ENCODE results near the gene ICAM1. TPM values are rescaled to one million over a fixed set of nuclear protein-coding genes. Genes with fewer than 3 reads are reported as not detected.

Gene ICAM1
- total RNA-seq, 1 experiment from 2014 or later, result 2.3 TPM

DNA sequence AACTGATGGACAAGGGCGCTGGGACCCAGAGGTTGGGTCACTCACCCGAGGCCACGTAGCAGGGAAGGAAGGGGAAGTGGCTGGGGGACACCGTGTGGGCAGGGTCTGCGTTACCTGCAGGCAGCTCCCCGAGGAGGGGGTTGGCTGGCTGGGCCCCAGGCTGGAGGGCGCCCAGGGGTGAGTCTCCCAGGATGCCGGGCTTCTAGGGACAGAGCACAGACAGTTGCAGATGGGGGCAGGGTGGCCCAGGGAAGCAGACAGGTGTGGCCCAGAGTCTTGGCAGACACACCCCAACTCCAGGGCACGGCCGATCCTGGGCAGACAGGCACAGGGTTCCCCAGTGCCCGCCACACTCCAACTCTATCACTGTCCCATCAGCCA, 50.5 kb downstream of the ICAM1 start:
- Histone ChIP-seq H3K4me1 (ENCODE audit: insufficient read depth, low read length) (no peaks in the 10 kb centered on the region), H3T11ph (ENCODE audit: low read length) (no peak overlapping the region), H3K23ac (ENCODE audit: insufficient read length, low read depth, low read length) (no peak overlapping the region), H3K27me3 (ENCODE audit: insufficient read depth, low read length) (no peaks in the 10 kb centered on the region), H4K5ac (ENCODE audit: insufficient read length, low read depth, low read length) (no peak overlapping the region), H3K79me1 (ENCODE audit: insufficient read depth, low read depth, low read length, poor library complexity, severe bottlenecking) (no peaks in the 10 kb centered on the region), H3K23me2 (ENCODE audit: insufficient read length, low read depth, low read length, poor library complexity, severe bottlenecking) (no peaks in the 10 kb centered on the region), H3K18ac (ENCODE audit: insufficient read length, low read depth, low read length) (no peak overlapping the region), H2BK12ac (ENCODE audit: insufficient read length, low read depth, low read length) (no peak overlapping the region), H3K9me3 (ENCODE audit: control insufficient read depth, low read depth, low read length) (no peaks in the 10 kb centered on the region), H2BK15ac (ENCODE audit: low read depth, low read length) (no peak overlapping the region), H2AK5ac (ENCODE audit: insufficient read length, low read length) (no peak overlapping the region), H2BK5ac (ENCODE audit: insufficient read length, low read length) (no peak overlapping the region), H2BK120ac (ENCODE audit: low read depth, low read length, poor library complexity, severe bottlenecking) (no peak overlapping the region), H3K27ac (ENCODE audit: insufficient read length, low read depth, low read length) (no peak overlapping the region), H3K9ac (ENCODE audit: extremely low read depth, insufficient read length, low read length) (no peak overlapping the region), H4K20me1 (ENCODE audit: control insufficient read depth, insufficient read depth, insufficient read length) (no peaks in the 10 kb centered on the region), H3K56ac (ENCODE audit: insufficient read length, low read depth, low read length) (no peak overlapping the region), H2BK20ac (ENCODE audit: low read depth, low read length, poor library complexity, severe bottlenecking) (no peak overlapping the region), H2AFZ (ENCODE audit: low read length) (no peak overlapping the region), H4K91ac (ENCODE audit: insufficient read length, low read depth, low read length) (no peak overlapping the region), H4K8ac (replicated peaks; ENCODE audit: insufficient read length, low read depth, low read length) (no peak overlapping the region), H3K4ac (ENCODE audit: low read depth, low read length) (no peak overlapping the region), H3K14ac (ENCODE audit: insufficient read depth, low read length) (no peak overlapping the region), H3K79me2 (ENCODE audit: insufficient read depth, low read length) (no peaks in the 10 kb centered on the region), H3K4me2 (ENCODE audit: insufficient read depth, insufficient read length, low read length) (no peak overlapping the region)
- Mint-ChIP-seq H3K9me3 (no peaks in the 10 kb centered on the region; a peak in 1 of 5 replicates), H3K27ac (no peak overlapping the region), H3K4me3 (no peak overlapping the region), H3K4me1 (peaks cover under 1% of the 10 kb centered on the region in 2 experiments; a peak in 3 of 4 replicates), H3K27me3 (ENCODE audit: low read depth) (no peaks in the 10 kb centered on the region), H3K36me3 (ENCODE audit: insufficient read depth in 1 of 3, low read depth in 3 of 3) (peaks cover 25 to 69% (median 52%) of the 10 kb centered on the region in 3 experiments)
- no peak for DNase-seq
- TF ChIP-seq, protein P1, sequence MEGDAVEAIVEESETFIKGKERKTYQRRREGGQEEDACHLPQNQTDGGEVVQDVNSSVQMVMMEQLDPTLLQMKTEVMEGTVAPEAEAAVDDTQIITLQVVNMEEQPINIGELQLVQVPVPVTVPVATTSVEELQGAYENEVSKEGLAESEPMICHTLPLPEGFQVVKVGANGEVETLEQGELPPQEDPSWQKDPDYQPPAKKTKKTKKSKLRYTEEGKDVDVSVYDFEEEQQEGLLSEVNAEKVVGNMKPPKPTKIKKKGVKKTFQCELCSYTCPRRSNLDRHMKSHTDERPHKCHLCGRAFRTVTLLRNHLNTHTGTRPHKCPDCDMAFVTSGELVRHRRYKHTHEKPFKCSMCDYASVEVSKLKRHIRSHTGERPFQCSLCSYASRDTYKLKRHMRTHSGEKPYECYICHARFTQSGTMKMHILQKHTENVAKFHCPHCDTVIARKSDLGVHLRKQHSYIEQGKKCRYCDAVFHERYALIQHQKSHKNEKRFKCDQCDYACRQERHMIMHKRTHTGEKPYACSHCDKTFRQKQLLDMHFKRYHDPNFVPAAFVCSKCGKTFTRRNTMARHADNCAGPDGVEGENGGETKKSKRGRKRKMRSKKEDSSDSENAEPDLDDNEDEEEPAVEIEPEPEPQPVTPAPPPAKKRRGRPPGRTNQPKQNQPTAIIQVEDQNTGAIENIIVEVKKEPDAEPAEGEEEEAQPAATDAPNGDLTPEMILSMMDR (conservative IDR thresholded peaks at IDR 0.05), result no peak
- WGBS (ENCODE audit: extremely low coverage, insufficient read length, low lambda C conversion rate), result no CpG with 5 or more reads among the region's 11 CpGs
